Measurements from ENCODE around the gene PPP1R3E. TPM values are rescaled to one million over a fixed set of nuclear protein-coding genes. Genes with fewer than 3 reads are reported as not detected.

Gene PPP1R3E
- total RNA-seq, 1 donor: 10.9 TPM

GRCh38 chr14:23252420-23253333 is 50.0 kb downstream of the PPP1R3E start:
- no peak overlapping the region for H3K4me3 ChIP-seq (ENCODE audit: low read depth, low read length)
- no peak for DNase-seq (ENCODE audit: low read depth)
- TF ChIP-seq, protein P1, sequence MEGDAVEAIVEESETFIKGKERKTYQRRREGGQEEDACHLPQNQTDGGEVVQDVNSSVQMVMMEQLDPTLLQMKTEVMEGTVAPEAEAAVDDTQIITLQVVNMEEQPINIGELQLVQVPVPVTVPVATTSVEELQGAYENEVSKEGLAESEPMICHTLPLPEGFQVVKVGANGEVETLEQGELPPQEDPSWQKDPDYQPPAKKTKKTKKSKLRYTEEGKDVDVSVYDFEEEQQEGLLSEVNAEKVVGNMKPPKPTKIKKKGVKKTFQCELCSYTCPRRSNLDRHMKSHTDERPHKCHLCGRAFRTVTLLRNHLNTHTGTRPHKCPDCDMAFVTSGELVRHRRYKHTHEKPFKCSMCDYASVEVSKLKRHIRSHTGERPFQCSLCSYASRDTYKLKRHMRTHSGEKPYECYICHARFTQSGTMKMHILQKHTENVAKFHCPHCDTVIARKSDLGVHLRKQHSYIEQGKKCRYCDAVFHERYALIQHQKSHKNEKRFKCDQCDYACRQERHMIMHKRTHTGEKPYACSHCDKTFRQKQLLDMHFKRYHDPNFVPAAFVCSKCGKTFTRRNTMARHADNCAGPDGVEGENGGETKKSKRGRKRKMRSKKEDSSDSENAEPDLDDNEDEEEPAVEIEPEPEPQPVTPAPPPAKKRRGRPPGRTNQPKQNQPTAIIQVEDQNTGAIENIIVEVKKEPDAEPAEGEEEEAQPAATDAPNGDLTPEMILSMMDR (IDR thresholded peaks at IDR 0.05; ENCODE audit: insufficient read depth, low read length): no peak

DNA sequence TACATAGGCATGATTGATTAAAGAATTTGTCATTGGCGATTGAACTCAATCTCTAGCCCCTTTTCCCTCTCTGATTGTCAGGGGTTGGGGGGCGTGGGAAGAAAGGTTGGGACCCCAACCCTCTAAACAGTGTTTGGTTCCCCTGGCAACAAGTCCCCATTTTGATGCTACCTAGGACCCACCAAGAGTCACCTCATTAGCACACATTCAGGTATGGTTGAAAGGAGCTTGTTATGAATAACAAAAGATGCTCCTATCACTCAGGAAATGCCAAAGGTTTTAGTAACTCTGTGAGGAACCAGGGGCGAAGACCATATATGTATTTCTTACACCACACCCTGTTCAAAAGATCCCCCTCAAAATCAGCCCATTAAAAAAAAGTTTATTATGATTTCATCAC is 50.7 kb downstream of the PPP1R3E start:
- H3K4me3 ChIP-seq (ENCODE audit: low read depth, low read length): no peak overlapping the region
- DNase-seq (ENCODE audit: low read depth): no peak
- TF ChIP-seq, protein P1 (IDR thresholded peaks at IDR 0.05; ENCODE audit: insufficient read depth, low read length): no peak

DNA sequence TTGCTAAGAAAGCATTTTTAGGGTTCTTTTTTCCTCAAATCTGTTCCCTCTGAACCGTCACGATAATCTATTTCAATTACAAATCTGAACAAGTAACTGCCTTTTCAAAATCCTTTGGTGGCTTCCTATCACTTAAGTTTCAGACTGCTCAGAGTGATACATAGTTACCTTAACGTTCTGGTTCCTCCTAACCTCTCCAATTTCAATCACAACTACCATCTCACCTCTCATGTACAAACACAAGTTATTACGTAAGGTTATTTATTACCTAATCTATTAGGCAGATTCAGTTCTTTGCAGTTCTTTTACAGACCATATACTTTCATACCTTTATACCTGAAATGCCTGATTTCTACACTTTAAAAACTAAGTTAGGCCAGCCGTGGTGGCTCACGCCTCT is 52.8 kb downstream of the PPP1R3E start:
- H3K4me3 ChIP-seq (ENCODE audit: low read depth, low read length): no peak overlapping the region
- TF ChIP-seq, protein P1 (IDR thresholded peaks at IDR 0.05; ENCODE audit: insufficient read depth, low read length): no peak
- DNase-seq (ENCODE audit: low read depth): no peak

- DNase-seq (ENCODE audit: low read depth): no peak
- TF ChIP-seq, protein P1 (IDR thresholded peaks at IDR 0.05; ENCODE audit: insufficient read depth, low read length): no peak
Measured at GRCh38 chr14:23248601-23249000, 54.1 kb downstream of the PPP1R3E start.

More at GRCh38 chr14:23248601-23249000, 54.1 kb downstream of the PPP1R3E start:
- no peak overlapping the region for H3K4me3 ChIP-seq (ENCODE audit: low read depth, low read length)

Small RNA genes lying within 50 kb of the gene (small RNA-seq; reads per million reads assigned to genes)
- not detected for gene RNU6-1046P

Other genes with a start within 250 kb of the PPP1R3E start
- 2.4 and 3.7 TPM in 2 replicates for gene CDH24, start 245.3 kb downstream of the PPP1R3E start, total RNA-seq (ENCODE audit: low replicate concordance)
- gene ACIN1, start 207.7 kb downstream of the PPP1R3E start, total RNA-seq (ENCODE audit: low replicate concordance): 91.8 and 97.0 TPM in 2 replicates
- gene C14orf119, start 207.4 kb downstream of the PPP1R3E start, total RNA-seq (ENCODE audit: low replicate concordance): 13.0 and 60.2 TPM in 2 replicates
- gene CIROP, start 197.9 kb downstream of the PPP1R3E start, total RNA-seq (ENCODE audit: low replicate concordance): 1.8 TPM in 1 of 2 replicates, not detected in the other
- gene CEBPE, start 183.6 kb downstream of the PPP1R3E start, total RNA-seq (ENCODE audit: low replicate concordance): not detected in 2 replicates
- 11.7 and 37.5 TPM in 2 replicates for gene SLC7A8, start 119.2 kb downstream of the PPP1R3E start, total RNA-seq (ENCODE audit: low replicate concordance)
- gene RNF212B, start 64.9 kb downstream of the PPP1R3E start, total RNA-seq (ENCODE audit: low replicate concordance): not detected in 2 replicates
- gene HOMEZ, start 16.7 kb downstream of the PPP1R3E start, total RNA-seq (ENCODE audit: low replicate concordance): 7.0 and 7.5 TPM in 2 replicates
- gene BCL2L2, start 4.0 kb upstream of the PPP1R3E start, total RNA-seq (ENCODE audit: low replicate concordance): 18.5 and 19.9 TPM in 2 replicates
- 44.8 and 53.4 TPM in 2 replicates for gene PABPN1, start 18.6 kb upstream of the PPP1R3E start, total RNA-seq (ENCODE audit: low replicate concordance)
- 9.6 and 13.4 TPM in 2 replicates for gene SLC22A17, start 50.0 kb upstream of the PPP1R3E start, total RNA-seq (ENCODE audit: low replicate concordance)
- gene EFS, start 62.3 kb upstream of the PPP1R3E start, total RNA-seq (ENCODE audit: low replicate concordance): 4.6 and 10.8 TPM in 2 replicates
- gene IL25, start 70.0 kb upstream of the PPP1R3E start, total RNA-seq (ENCODE audit: low replicate concordance): not detected in 2 replicates
- gene CMTM5, start 74.2 kb upstream of the PPP1R3E start, total RNA-seq (ENCODE audit: low replicate concordance): 0.49 TPM in 1 of 2 replicates, not detected in the other
- gene MYH6, start 105.4 kb upstream of the PPP1R3E start, total RNA-seq (ENCODE audit: low replicate concordance): not detected in 2 replicates
- not detected in 2 replicates for gene MYH7, start 132.8 kb upstream of the PPP1R3E start, total RNA-seq (ENCODE audit: low replicate concordance)
- 31.5 and 73.5 TPM in 2 replicates for gene NGDN, start 166.8 kb upstream of the PPP1R3E start, total RNA-seq (ENCODE audit: low replicate concordance)
- 0.36 and 0.41 TPM in 2 replicates for gene ZFHX2, start 248.9 kb upstream of the PPP1R3E start, total RNA-seq (ENCODE audit: low replicate concordance)

All from fibroblast of the aortic adventitia (primary cell).